Measurements from ENCODE around the gene GUCY2C. TPM values are rescaled to one million over a fixed set of nuclear protein-coding genes. Genes with fewer than 3 reads are reported as not detected.

GUCY2C gene
- total RNA-seq, 6 experiments from 2014 or later = 0.06 TPM; not detected in 5

GRCh38 chr12:14694970-14695369, 1.4 kb downstream of the GUCY2C start:
- Mint-ChIP-seq H3K4me3 (no peak overlapping the region), H3K9me3 (no peaks in the 10 kb centered on the region; the same call in 1 of the 2 replicates), H3K27me3 (ENCODE audit: insufficient read depth) (peaks cover 6% of the 10 kb centered on the region; the same call in 1 of the 2 replicates), H3K36me3 (ENCODE audit: low read depth) (no peaks in the 10 kb centered on the region), H3K27ac (no peak overlapping the region), H3K4me1 (ENCODE audit: low read depth) (no peaks in the 10 kb centered on the region)
- DNase-seq = no peak
- TF ChIP-seq CTCF (IDR thresholded peaks at IDR 0.05) = no peak

GRCh38 chr12:14694145-14694714, 2.2 kb downstream of the GUCY2C start:
- Mint-ChIP-seq H3K4me1 (ENCODE audit: low read depth) (no peaks in the 10 kb centered on the region), H3K36me3 (ENCODE audit: low read depth) (no peaks in the 10 kb centered on the region), H3K9me3 (no peaks in the 10 kb centered on the region; the same call in 1 of the 2 replicates), H3K27ac (no peak overlapping the region), H3K4me3 (no peak overlapping the region), H3K27me3 (ENCODE audit: insufficient read depth) (peaks cover 6% of the 10 kb centered on the region; the same call in 1 of the 2 replicates)
- no peak for DNase-seq
- TF ChIP-seq CTCF (IDR thresholded peaks at IDR 0.05) = no peak

- Mint-ChIP-seq H3K4me3 (no peak overlapping the region), H3K27ac (no peak overlapping the region), H3K4me1 (ENCODE audit: low read depth) (no peaks in the 10 kb centered on the region), H3K36me3 (ENCODE audit: low read depth) (no peaks in the 10 kb centered on the region), H3K27me3 (ENCODE audit: insufficient read depth) (peaks cover 9% of the 10 kb centered on the region; the same call in 1 of the 2 replicates), H3K9me3 (no peaks in the 10 kb centered on the region)
- DNase-seq = no peak
- no peak for TF ChIP-seq CTCF (IDR thresholded peaks at IDR 0.05)
These were observed 3.3 kb downstream of the GUCY2C start for GRCh38 chr12:14693116-14693515.

- peaks cover 9% of the 10 kb centered on the region; the same call in 1 of the 2 replicates for H3K27me3 Mint-ChIP-seq (ENCODE audit: insufficient read depth)
- no peak for DNase-seq
- no peak overlapping the region for H3K4me3 Mint-ChIP-seq
- no peak overlapping the region for H3K27ac Mint-ChIP-seq
- no peaks in the 10 kb centered on the region for H3K36me3 Mint-ChIP-seq (ENCODE audit: low read depth)
- H3K4me1 Mint-ChIP-seq (ENCODE audit: low read depth) = no peaks in the 10 kb centered on the region
- H3K9me3 Mint-ChIP-seq = no peaks in the 10 kb centered on the region
- TF ChIP-seq CTCF (IDR thresholded peaks at IDR 0.05) = no peak
These were observed 4.8 kb downstream of the GUCY2C start for GRCh38 chr12:14691560-14691959.

GRCh38 chr12:14689996-14690395, 6.4 kb downstream of the GUCY2C start:
- Mint-ChIP-seq H3K9me3 (no peaks in the 10 kb centered on the region), H3K4me1 (ENCODE audit: low read depth) (no peaks in the 10 kb centered on the region), H3K36me3 (ENCODE audit: low read depth) (no peaks in the 10 kb centered on the region), H3K27ac (no peak overlapping the region), H3K27me3 (ENCODE audit: insufficient read depth) (peaks cover 9% of the 10 kb centered on the region; the same call in 1 of the 2 replicates), H3K4me3 (no peak overlapping the region)
- no peak for DNase-seq
- no peak for TF ChIP-seq CTCF (IDR thresholded peaks at IDR 0.05)
